Measurements from ENCODE around the gene PTPRK. TPM values are rescaled to one million over a fixed set of nuclear protein-coding genes. Genes with fewer than 3 reads are reported as not detected.
"Not testable (repeated sequence)": the region's sequence is repeated elsewhere in the genome, so short reads cannot be mapped to it uniquely, and the experiment has no call there.

PTPRK gene
- total RNA-seq, 2 experiments from 2014 or later = 2.6 to 7.8 TPM

- H3K4me1 Mint-ChIP-seq = no peaks in the 10 kb centered on the region
- CTCF ChIA-PET = no interaction called here
- ATAC-seq = no peak
- H3K9me3 Mint-ChIP-seq (ENCODE audit: low read depth) = no peaks in the 10 kb centered on the region
- H3K27ac Mint-ChIP-seq = no peak overlapping the region
- H3K27me3 Mint-ChIP-seq = no peaks in the 10 kb centered on the region
- DNase-seq = no peak
- H3K36me3 Mint-ChIP-seq = no peaks in the 10 kb centered on the region
- no peak overlapping the region for H3K4me3 Mint-ChIP-seq
Observed at GRCh38 chr6:128471907-128472306, 48.5 kb downstream of the PTPRK start.

GRCh38 chr6:128465368-128466343 is 54.7 kb downstream of the PTPRK start:
- no peak for DNase-seq
- no peak for ATAC-seq
- CTCF ChIA-PET = no interaction called here
- H3K9me3 Mint-ChIP-seq (ENCODE audit: low read depth) = no peaks in the 10 kb centered on the region
- H3K27ac Mint-ChIP-seq = no peak overlapping the region
- H3K4me3 Mint-ChIP-seq = no peak overlapping the region
- H3K36me3 Mint-ChIP-seq = no peaks in the 10 kb centered on the region
- H3K4me1 Mint-ChIP-seq = no peaks in the 10 kb centered on the region
- H3K27me3 Mint-ChIP-seq = peaks cover 3% of the 10 kb centered on the region

GRCh38 chr6:128464790-128465189 is 55.6 kb downstream of the PTPRK start:
- Mint-ChIP-seq H3K4me1 (no peaks in the 10 kb centered on the region), H3K27ac (no peak overlapping the region), H3K9me3 (ENCODE audit: low read depth) (no peaks in the 10 kb centered on the region), H3K36me3 (no peaks in the 10 kb centered on the region), H3K27me3 (peaks cover 3% of the 10 kb centered on the region), H3K4me3 (no peak overlapping the region)
- CTCF ChIA-PET = no interaction called here
- no peak for DNase-seq
- ATAC-seq = no peak

- ATAC-seq = no peak
- DNase-seq = no peak
- Mint-ChIP-seq H3K36me3 (no peaks in the 10 kb centered on the region), H3K4me1 (no peaks in the 10 kb centered on the region), H3K4me3 (no peak overlapping the region), H3K9me3 (ENCODE audit: low read depth) (no peaks in the 10 kb centered on the region), H3K27ac (no peak overlapping the region), H3K27me3 (peaks cover 3% of the 10 kb centered on the region)
- CTCF ChIA-PET = interaction anchor here (0.7 kb wide), 1 partner anchor 750 kb away, joined by 3 read pairs; no protein-coding TSS in a partner anchor
Observed at GRCh38 chr6:128463942-128464341, 56.5 kb downstream of the PTPRK start.

GRCh38 chr6:128461501-128461900 is 58.9 kb downstream of the PTPRK start:
- CTCF ChIA-PET = no interaction called here
- Mint-ChIP-seq H3K4me3 (no peak overlapping the region), H3K4me1 (no peaks in the 10 kb centered on the region), H3K9me3 (ENCODE audit: low read depth) (no peaks in the 10 kb centered on the region), H3K27me3 (peaks cover 6% of the 10 kb centered on the region), H3K36me3 (no peaks in the 10 kb centered on the region), H3K27ac (no peak overlapping the region)
- ATAC-seq = no peak
- no peak for DNase-seq

GRCh38 chr6:128456510-128457230 is 63.7 kb downstream of the PTPRK start:
- CTCF ChIA-PET = no interaction called here
- Mint-ChIP-seq H3K27ac (no peak overlapping the region), H3K36me3 (no peaks in the 10 kb centered on the region), H3K4me1 (no peaks in the 10 kb centered on the region), H3K27me3 (peaks cover 9% of the 10 kb centered on the region), H3K4me3 (no peak overlapping the region), H3K9me3 (ENCODE audit: low read depth) (no peaks in the 10 kb centered on the region)
- no peak for DNase-seq
- no peak for ATAC-seq

GRCh38 chr6:128455959-128456358 is 64.4 kb downstream of the PTPRK start:
- no peak overlapping the region for H3K27ac Mint-ChIP-seq
- no peaks in the 10 kb centered on the region for H3K36me3 Mint-ChIP-seq
- peaks cover 7% of the 10 kb centered on the region for H3K27me3 Mint-ChIP-seq
- CTCF ChIA-PET = no interaction called here
- H3K4me1 Mint-ChIP-seq = no peaks in the 10 kb centered on the region
- ATAC-seq (no peak), DNase-seq (no peak)
- no peaks in the 10 kb centered on the region for H3K9me3 Mint-ChIP-seq (ENCODE audit: low read depth)
- H3K4me3 Mint-ChIP-seq = no peak overlapping the region

GRCh38 chr6:128452713-128453112 is 67.7 kb downstream of the PTPRK start:
- no peak for ATAC-seq
- H3K27me3 Mint-ChIP-seq = peaks cover 8% of the 10 kb centered on the region
- no peaks in the 10 kb centered on the region for H3K9me3 Mint-ChIP-seq (ENCODE audit: low read depth)
- CTCF ChIA-PET = no interaction called here
- H3K4me3 Mint-ChIP-seq = no peak overlapping the region
- no peak overlapping the region for H3K27ac Mint-ChIP-seq
- no peaks in the 10 kb centered on the region for H3K4me1 Mint-ChIP-seq
- no peaks in the 10 kb centered on the region for H3K36me3 Mint-ChIP-seq
- no peak for DNase-seq

- H3K9me3 Mint-ChIP-seq (ENCODE audit: low read depth) = no peaks in the 10 kb centered on the region
- no peak for ATAC-seq
- H3K36me3 Mint-ChIP-seq = no peaks in the 10 kb centered on the region
- H3K27me3 Mint-ChIP-seq = peaks cover 4% of the 10 kb centered on the region
- H3K4me3 Mint-ChIP-seq = no peak overlapping the region
- DNase-seq = no peak
- no peaks in the 10 kb centered on the region for H3K4me1 Mint-ChIP-seq
- CTCF ChIA-PET = no interaction called here
- no peak overlapping the region for H3K27ac Mint-ChIP-seq
Observed at GRCh38 chr6:128446497-128446896, 73.9 kb downstream of the PTPRK start.

GRCh38 chr6:128443553-128443952 is 76.8 kb downstream of the PTPRK start:
- Mint-ChIP-seq H3K36me3 (no peaks in the 10 kb centered on the region), H3K4me1 (no peaks in the 10 kb centered on the region), H3K4me3 (no peak overlapping the region), H3K27me3 (no peaks in the 10 kb centered on the region), H3K9me3 (ENCODE audit: low read depth) (no peaks in the 10 kb centered on the region), H3K27ac (no peak overlapping the region)
- CTCF ChIA-PET = no interaction called here
- DNase-seq (no peak), ATAC-seq (no peak)

GRCh38 chr6:128439627-128440026 is 80.8 kb downstream of the PTPRK start:
- H3K27ac Mint-ChIP-seq = no peak overlapping the region
- ATAC-seq (no peak), DNase-seq (no peak)
- no peak overlapping the region for H3K4me3 Mint-ChIP-seq
- no peaks in the 10 kb centered on the region for H3K4me1 Mint-ChIP-seq
- no peaks in the 10 kb centered on the region for H3K36me3 Mint-ChIP-seq
- CTCF ChIA-PET = no interaction called here
- H3K27me3 Mint-ChIP-seq = no peaks in the 10 kb centered on the region
- no peaks in the 10 kb centered on the region for H3K9me3 Mint-ChIP-seq (ENCODE audit: low read depth)

- Mint-ChIP-seq H3K27me3 (peaks cover 4% of the 10 kb centered on the region), H3K27ac (no peak overlapping the region)
- CTCF ChIA-PET = no interaction called here
Observed at GRCh38 chr6:128438393-128438792, 82.0 kb downstream of the PTPRK start.

GRCh38 chr6:128437685-128438084 is 82.7 kb downstream of the PTPRK start:
- Mint-ChIP-seq H3K27me3 (peaks cover 4% of the 10 kb centered on the region), H3K36me3 (no peaks in the 10 kb centered on the region), H3K4me3 (no peak overlapping the region), H3K9me3 (ENCODE audit: low read depth) (peaks cover 4% of the 10 kb centered on the region), H3K27ac (no peak overlapping the region), H3K4me1 (no peaks in the 10 kb centered on the region)
- ATAC-seq (no peak), DNase-seq (no peak)
- CTCF ChIA-PET = no interaction called here

More at GRCh38 chr6:128438393-128438792, 82.0 kb downstream of the PTPRK start:
- DNase-seq = no peak
- H3K4me3 Mint-ChIP-seq = no peak overlapping the region
- no peaks in the 10 kb centered on the region for H3K4me1 Mint-ChIP-seq
- no peaks in the 10 kb centered on the region for H3K36me3 Mint-ChIP-seq
- peaks cover 4% of the 10 kb centered on the region for H3K9me3 Mint-ChIP-seq (ENCODE audit: low read depth)
- ATAC-seq = no peak

GRCh38 chr6:128434752-128435151 is 85.6 kb downstream of the PTPRK start:
- H3K27me3 Mint-ChIP-seq; CTCF ChIA-PET; H3K4me1 Mint-ChIP-seq; H3K36me3 Mint-ChIP-seq; H3K4me3 Mint-ChIP-seq; DNase-seq; H3K27ac Mint-ChIP-seq; ATAC-seq; H3K9me3 Mint-ChIP-seq (ENCODE audit: low read depth): not testable (repeated sequence)

Data from activated CD8-positive, alpha-beta memory T cell treated with anti-CD3 and anti-CD28 coated beads, Interleukin-2, amount 10 ng/mL, durations not matched to agents 7 days and 5 days (primary cell).